Right forelimb (tissue), 1 donor: ENCODE measurements around the gene HTRA1.
A peak's percentile ranks its signal among the peaks of the same experiment; 100 is the strongest.

ENCODE experiments used
- DNase-seq: peaks from one replicate; pipeline ENCODE4 v3.0.0-alpha.2; 2018

HTRA1 gene

DNA sequence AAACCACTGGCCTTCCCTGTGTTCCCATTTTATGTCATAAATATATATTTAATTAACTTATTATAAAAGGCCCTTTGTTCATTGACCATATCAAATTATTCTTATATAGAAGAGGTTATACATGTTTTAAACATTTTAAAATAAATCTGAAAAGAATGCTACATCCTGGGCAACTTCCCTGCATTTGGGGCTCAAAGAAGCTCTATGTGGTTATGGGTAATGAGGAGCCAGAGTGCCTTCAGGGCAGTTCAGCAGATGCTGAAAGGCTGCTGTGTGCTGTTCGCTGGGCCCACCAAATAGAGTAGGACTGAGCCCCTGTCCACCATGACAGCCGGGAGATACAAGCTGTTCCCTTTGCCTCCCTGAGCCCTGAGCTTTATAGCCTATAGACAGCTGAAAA lies 35.9 kb downstream of the HTRA1 start:
- DNase-seq = no peak

DNA sequence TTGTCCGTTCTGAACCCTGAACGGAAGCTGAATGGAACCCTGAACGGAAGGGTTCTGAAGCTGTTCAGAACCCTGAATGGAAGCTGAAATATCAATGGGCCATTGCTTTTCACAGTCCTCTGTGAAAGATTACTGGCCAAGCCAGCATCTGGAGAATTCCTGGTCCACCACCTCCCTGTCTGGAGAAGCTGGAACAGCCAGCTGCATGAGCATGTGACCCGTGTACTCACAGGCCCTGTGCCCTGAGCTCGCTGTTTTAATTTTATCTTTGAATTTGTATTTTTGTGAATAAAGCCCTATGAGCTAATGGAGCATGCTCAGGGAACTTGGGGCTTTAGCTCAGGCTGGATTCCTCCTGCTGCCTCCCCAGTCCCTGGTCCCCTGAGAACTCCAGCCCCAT lies 37.2 kb downstream of the HTRA1 start:
- DNase-seq = no peak

DNA sequence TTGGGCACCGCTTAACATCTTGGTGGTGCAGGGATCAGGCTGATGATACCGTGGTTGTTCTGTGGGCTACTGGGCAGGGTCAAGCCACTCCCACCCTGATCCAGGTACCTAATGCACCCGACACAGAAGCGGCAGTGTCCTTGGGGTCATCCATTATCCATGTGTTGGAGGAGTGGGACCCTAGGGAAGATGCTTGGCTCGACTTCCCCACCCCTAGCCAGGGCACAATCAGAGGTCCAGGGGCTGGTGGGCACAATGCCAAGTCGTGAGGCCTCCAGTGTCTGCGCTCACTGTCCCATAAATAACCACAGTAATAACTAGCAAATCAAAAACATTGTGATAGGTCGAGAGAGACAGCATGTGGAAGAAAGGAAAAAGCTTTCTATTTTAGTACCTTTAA lies 37.7 kb downstream of the HTRA1 start:
- no peak for DNase-seq

DNA sequence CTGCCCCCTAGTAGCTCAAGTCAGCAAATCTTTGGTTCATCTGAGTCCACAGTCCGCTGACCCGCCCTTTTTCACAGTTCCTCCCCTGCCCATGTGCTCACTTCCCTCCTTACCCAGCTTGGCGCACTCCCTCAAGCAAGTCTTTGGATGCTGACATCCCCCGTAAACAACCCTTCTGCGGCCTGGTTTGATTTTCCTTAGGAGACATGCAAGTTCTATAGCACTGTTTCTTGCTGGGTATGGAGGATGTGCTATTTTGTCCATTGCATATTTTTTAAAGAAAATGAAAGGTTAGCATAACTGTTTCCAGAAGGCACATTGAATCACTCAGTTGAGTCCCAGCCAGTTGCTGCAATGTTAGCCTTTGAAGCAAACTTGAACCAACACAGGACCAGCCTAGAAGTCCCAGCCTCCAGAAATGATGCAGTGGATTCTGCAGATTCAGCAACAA lies 38.2 kb downstream of the HTRA1 start:
- peak; percentile 60 for DNase-seq

DNA sequence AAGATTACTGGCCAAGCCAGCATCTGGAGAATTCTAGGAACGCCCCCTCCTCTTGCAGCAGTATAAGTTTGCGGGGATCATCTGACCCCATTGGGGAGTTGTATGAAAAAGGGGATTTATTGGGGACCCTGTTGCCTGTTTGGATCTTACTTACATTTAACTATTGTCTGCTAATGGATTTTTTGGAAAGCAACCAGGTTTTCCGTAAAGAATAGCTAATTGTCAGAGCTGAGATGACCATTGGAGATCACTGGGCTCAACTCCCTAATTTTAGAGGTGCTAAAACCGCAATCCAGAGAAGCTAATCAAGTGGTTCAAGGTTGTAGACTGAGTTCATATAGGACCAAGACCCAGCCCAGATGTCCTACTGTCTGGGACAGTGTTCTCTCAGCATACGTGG lies 38.8 kb downstream of the HTRA1 start:
- DNase-seq = no peak

DNA sequence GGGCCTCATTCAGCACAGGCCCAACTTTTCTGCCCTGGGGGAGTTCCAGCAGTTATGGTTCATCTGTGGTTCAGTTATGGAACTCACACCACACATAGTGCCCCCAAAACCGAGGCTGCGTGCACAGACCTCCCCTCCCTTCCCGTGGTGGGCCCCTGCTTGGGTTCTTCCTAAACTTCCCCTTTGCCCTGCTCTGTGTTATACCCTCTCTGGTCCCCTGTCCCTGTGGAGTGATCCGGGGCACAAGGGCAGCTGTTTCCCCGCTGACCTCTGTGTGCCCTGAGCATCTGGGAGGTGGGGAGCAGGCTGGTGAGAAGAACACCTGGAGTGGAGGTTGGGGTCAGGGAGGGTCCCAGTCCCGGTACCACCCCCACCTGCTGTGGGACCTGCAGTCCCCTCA lies 39.4 kb downstream of the HTRA1 start:
- DNase-seq = no peak

DNA sequence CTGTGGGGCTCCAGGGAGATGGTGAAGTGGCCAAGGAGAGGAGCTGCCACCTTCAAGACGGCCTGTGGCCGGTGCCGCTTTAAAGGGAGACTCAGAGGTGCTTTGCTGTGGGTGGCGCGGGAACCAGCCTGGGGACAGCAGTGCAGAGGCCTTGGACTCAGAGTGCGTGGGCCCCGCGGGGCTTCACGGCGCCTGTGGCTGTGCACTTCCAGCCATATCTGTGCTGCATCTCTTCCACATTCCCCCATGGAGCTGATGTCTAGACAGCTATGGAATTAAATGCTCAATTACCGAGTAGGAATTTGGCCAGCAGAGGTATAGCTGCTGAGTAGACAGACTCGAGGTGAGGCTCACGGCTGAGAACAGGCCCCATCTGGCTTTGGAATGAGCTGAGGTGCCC lies 41.7 kb downstream of the HTRA1 start:
- no peak for DNase-seq

DNA sequence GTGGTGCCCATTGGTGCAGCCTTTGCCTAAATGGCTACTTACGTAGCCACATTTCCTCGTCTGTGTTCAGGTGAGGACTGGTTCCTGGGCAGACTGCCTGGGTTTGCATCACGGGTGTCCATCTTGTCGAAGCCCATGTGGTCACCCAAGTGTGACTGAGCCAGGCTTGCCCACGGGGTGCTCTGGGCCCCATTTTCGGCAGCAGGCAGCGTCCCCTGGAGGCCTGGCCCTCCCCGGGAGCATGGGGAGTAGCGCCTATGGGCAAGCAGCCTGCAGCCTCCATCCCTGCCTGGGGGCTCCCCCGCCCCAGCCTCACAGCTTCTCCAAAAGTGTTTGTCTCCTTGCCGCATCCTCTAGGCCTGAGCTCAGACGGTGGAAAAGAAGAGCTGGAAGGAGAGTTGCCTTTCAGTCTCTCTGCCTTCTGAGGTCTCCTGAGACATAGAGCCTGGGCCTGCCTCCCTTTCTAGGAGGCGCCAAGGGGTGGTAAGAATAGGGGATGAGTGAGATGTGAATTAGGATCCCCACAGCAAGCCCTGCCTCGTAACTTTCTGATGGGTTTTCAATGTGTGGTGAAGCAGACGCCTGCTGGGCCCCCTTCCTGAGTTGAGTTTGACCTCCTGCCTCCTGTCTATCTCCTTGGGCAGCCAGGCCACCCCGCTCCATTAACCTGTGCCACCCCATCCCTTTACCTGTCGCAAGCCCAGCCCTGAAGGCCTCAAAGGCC lies 42.7 kb downstream of the HTRA1 start:
- DNase-seq = no peak

DNA sequence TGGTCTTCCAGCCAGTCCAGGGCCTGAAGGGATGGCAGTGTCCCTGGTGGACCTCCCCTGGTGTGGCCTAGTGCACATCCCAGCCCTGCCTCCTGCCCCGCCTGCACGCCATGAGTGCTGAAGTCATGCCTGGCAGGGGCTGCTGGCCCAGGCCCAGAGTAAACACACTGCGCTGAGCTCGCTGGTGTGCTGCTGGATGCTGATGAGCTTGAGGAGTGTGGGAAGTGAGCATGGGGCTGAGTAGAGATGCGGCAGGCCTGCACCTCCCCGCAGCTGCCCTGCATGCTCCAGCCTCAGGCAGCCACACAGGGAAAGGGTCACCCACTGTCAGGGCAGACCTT lies 43.2 kb downstream of the HTRA1 start:
- DNase-seq = peak; percentile 92

DNA sequence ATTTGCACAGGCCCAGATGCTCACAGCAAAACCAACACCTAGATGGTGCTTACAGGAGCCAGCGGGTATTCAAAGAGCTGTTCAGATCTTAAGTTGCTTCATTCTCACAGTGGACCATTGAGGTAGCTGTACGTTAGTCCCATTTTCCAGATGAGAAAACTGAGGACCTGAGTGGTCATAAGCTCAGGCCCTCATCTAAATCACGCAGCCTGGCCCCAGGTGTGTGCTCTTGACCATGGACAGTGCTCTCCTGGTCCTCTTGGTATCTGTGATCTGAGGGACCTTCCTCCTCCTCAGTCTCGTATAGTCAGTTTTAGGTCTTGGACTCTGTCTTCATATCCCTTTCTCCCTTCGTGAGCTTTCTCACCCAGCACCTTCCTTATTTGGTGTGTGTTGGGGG lies 43.7 kb downstream of the HTRA1 start:
- DNase-seq = no peak

DNA sequence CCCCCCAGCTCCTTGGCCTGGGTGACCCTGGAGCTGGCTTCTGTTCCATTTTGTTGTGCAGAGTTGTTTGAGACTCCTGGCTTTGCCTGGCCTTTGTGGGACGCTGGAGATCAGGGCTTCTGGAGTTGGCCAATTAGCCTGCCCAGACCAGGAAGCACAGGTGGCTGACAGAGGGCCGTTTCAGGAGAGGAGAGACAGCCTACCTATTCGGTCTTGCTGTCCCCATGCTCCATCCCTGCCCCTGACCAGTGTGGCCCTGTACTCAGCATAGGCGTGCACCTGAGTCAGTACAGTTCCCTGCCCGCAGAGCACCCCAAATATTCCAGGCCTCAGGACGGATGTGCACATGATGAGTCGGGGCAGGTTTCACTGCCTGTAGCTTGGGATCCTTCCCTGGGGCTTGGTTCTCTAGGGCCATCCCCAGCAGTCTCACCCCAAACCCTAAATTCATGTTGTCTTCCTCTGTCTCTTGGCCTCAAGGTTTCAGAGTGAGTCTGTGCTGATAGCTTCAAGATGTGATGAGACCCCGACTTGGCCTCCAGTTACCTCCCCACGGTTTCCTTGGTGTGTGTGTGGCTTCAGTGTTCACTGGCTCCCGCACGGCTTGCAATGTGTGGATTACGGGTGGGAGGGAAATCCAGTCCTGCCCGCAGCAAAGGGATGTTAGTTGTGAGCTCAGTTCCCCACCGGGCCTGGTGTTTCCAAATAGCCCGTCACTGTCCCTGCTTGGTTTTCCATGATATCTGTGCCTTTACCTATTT lies 44.7 kb downstream of the HTRA1 start:
- no peak for DNase-seq

DNA sequence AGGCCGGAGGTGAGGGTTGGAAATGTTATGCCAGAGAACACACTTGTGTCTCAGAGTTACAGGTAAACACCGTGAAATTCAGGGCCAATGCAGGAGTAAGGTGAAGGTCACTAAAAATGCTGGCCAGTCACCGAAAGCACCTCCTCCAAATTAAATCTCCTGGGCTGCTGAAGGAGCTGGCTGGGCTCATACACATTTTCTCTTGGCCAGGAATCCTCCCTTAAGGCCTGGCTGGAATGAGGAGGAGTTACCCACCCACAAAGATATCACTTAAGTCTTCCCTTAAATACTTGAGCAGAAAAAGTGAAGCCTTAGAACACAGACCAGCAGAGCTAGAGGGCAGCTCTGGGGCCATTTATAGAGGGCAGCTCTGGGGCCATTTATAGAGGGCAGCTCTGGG lies 46.3 kb downstream of the HTRA1 start:
- no peak for DNase-seq

DNA sequence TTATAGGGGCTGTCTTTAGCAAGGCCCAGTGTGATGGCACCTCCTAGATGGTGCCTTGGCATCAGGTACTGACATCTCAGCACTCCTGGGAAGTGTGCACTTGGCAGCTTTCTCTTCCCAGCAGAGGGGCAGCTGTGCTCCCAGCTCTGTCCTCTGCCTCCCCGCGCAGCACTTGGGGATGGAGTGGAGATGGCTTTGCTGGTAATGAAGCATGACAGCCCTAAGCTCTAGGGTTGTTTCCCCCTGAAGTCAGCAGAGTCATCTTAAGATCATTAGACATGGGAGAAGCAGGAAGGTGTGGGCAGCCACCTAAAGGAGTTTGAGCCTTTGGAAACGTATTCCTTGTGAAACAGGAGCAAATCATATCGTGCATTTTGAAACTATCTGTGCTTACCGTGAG lies 46.7 kb downstream of the HTRA1 start:
- no peak for DNase-seq

DNA sequence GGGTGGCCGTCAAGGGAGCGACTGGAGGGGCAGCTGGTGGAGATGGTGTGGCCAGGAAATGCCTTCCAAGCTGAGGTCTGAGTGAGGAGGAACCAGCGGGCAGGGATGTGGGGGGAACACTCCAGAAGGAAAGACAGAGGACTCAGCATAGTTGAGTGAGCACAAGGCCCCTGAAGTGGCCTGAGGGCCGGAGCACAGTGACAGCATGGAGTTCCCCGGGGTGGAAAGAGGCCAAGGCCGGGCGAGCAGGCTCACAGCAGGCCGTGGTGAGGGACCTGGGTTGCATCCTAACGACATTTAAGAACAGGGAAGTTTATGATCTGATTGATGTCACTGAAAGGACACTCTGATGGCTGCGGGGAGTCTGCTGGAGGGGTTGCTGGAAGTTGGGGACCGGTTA lies 48.0 kb downstream of the HTRA1 start:
- DNase-seq = no peak

DNA sequence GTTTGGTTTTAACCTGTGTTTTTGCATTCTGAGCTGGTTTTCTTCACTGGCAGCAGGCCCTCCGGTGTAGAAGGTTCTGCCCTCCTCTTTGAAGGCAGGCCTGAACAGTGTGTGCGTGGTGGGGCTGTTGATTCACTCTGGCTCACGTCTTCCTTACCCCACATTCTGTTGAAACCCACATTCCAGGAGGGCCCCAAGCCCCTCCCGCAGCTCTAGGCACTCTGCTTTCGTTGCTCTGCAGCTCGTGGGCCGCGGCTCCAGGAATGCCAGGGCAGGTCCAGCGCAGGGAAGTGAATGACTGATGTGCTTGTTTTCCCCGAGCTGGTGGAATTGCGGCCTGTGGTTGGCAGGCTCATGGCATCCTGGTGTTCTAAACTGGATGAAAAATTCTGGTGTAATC lies 49.0 kb downstream of the HTRA1 start:
- DNase-seq = no peak

DNA sequence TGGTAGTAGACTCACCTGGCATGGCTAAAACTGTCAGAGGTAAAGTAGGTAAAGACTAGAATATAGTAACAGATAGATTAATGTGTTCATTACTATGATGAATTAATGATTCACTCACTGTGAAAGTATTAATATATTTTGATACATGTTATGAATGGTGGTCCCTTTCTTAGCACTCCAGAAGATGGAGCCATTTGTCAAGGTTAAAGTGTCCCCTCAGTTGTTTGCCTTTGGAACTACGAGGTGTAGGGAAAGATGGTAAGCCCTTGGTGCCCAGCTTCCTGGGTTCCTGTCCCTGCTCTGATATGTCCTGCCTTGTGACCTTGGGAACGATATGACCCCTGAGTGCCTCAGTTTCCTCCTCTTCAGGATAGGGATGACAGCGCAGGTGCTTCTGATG lies 49.4 kb downstream of the HTRA1 start:
- no peak for DNase-seq

DNA sequence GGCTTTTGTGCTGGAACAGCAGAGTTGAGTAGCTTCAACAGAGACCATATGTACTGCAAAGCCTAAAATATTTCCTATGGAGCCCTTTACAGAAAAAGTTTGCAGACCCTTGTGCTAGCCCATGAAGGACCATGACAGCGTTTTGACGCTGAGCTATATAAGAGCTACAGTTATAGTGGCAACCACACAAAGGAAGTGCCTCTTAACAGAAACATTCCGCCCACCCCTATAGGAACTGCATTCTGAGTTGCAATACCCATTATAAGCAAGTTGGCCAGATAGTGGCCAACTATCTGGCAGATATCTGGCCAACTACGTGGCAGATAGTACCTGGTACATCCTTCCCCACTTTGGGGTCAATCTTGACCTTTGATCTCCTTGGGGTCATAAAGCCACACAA lies 51.7 kb downstream of the HTRA1 start:
- no peak for DNase-seq

DNA sequence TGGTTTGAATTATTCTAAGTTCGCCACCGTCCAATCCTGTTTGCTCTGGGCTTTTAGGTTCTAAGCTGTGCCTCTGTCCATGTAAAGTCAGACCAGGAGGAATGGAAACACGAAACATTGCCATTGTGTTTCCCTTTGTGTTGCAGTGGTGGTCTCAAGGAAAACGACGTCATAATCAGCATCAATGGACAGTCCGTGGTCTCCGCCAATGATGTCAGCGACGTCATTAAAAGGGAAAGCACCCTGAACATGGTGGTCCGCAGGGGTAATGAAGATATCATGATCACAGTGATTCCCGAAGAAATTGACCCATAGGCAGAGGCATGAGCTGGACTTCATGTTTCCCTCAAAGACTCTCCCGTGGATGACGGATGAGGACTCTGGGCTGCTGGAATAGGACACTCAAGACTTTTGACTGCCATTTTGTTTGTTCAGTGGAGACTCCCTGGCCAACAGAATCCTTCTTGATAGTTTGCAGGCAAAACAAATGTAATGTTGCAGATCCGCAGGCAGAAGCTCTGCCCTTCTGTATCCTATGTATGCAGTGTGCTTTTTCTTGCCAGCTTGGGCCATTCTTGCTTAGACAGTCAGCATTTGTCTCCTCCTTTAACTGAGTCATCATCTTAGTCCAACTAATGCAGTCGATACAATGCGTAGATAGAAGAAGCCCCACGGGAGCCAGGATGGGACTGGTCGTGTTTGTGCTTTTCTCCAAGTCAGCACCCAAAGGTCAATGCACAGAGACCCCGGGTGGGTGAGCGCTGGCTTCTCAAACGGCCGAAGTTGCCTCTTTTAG lies 52.9 kb downstream of the HTRA1 start:
- no peak for DNase-seq

DNA sequence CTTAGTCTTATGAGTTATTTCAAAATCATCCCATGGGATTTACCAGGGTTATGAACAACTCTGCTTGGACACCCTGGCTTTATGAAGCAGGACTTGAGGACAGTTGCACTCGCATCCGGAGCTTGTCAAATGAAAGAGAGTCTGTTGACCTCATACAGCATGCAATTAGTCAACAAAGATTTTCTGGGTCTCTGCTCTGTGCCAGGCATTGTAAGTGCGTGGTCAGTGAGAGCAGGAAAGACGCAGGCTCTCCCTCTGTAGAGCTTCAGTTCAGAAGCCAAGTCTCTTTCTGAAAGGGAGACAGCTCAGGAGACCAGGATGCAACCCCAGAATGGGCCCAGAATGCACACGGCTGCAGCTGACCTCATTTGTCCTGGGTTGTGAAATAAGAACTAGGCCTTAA lies 53.7 kb downstream of the HTRA1 start:
- DNase-seq = no peak

DNA sequence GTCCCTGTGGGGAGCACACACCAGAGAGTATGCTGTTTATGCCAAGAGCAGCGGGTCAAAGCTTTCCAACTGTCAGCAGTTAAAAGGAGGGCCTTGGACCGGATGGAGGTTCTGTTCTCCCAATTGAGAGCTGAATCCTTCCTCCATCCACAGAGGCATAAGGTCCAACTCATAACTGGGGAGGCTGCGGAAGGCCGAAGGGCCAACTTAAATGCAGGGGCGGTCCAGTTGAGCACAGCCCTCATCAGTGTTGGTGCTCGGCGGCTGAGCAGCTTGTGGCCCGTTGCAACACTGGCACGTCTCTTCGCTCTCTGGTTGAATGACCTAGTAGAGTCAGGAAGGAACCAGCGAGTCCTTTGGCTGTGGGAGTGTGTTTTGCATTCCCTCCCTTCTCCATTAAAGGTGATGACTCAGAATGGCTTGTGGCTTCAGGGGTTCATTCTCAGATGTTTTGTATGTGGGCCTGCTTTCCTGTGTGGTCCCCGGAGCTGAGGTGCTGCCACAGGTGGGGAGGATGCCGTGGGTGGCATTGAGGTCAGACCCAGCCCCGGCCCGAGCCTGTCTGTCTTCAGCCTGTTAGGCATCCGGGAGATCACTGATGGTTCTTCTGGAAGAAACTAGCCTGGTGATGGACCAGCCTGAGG lies 54.4 kb downstream of the HTRA1 start:
- no peak for DNase-seq

DNA sequence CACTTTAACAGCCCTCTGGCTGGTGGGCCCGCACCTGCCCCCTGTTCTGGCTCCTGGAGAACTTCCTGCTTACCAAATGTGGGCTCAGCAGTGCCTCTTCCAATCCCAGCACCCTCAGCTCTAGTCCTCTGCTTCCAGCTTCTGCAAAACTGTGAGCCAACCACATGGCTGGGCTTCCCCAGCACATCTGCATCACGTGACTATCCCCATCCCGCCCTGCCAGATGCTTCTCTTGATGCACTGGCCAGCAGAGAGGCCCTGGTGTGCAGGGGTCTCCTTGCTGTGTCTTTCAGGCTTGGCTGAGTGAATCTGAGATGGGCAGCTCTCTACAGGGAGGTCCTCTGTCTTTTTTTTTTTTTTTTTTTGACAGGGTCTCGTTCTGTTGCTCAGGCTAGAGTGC lies 55.4 kb downstream of the HTRA1 start:
- DNase-seq = no peak

DNA sequence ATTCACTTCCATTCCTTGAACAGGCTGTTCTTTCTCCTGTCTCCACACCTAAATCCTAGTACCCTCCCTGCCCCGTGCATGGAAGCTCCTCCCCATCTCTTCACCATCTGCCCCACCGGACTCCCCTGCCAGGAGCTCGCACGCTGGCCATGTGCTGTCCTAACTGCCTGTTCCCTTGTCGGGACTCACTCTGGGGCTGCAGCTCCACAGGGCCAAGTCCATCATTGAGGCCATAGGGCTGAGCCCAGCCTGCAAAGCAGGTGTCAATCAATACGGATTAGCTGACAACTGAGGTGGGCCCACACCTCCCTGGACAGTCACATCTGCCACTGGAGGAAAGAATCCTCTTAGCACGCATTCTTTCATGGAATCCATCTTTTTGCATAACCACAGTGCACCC lies 57.8 kb downstream of the HTRA1 start:
- no peak for DNase-seq

DNA sequence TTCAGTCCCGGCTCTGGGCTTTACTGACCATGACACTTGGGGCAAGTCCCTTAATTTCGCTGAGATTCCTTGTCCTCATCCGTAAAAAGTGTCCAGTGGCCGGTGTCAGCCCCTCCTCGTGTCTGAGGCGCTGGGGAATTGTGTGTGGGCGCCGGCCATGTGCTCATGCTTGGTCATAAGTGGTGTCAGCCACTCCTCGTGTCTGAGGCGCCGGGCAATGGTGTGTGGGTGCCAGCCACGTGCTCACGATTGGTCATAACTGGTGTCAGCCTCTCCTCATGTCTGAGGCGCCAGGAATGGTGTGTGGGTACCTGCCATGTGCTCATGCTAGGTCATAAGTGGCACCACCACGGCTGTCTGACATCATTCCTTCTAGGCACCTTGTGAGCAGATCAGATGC lies 58.5 kb downstream of the HTRA1 start:
- no peak for DNase-seq

DNA sequence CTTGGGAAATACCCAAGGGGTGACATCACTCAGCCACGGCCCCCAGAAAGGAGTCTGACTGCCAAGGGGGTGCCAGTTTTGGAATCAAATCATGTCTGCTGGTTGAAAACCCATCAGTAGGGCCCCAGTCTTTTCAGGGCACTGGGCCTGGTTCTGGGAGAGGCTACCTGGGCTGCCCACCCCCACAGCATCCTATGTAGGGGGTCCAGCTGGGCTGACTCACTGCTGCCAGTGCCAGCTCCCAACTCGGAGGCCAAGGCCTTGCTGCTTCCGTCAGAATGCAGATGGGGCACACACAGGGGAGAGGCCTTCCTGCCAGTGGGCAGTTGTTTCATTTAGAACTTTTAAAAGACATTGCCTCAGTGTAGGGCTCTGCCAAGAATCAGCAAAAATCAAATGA lies 59.7 kb downstream of the HTRA1 start:
- DNase-seq = no peak
